PC-9 (cell line): ENCODE measurements around the gene MED27.

ENCODE experiments used
- EZH2 ChIP-seq: fragments of 200-600 bp; sonication (generic); IDR thresholded peaks from 2 replicates; pipeline ENCODE4 v1.8.0; 2017; ENCODE audit warnings: antibody characterized with exemption, low read depth
- TF ChIP-seq, protein P1 (sequence below): fragments of 200-600 bp; sonication (generic); conservative IDR thresholded peaks from 2 replicates; pipeline ENCODE4 v1.6.1; 2017; ENCODE audit warnings: mixed run types, antibody characterized with exemption, mild to moderate bottlenecking, moderate library complexity

DNA sequence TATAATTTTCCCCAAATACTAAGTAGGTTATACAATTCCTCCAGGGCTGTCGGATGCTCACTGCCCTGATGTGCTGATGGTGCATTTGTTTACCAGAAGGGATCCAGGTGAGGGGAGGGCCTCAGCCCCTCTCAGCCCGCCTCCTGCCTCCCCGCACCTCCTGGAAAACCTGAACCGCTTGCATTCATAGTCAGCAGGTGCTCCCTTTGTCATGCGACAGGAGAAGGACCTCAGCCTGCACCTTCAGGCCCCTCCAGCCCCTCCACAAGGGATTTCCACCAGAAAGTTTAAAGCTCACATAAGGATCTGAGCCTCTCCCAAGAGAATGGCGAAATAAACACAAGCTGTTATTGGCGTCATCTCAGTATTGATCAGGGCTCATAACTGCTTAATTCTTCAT is 45.7 kb upstream of the MED27 start:
- TF ChIP-seq, protein P1, sequence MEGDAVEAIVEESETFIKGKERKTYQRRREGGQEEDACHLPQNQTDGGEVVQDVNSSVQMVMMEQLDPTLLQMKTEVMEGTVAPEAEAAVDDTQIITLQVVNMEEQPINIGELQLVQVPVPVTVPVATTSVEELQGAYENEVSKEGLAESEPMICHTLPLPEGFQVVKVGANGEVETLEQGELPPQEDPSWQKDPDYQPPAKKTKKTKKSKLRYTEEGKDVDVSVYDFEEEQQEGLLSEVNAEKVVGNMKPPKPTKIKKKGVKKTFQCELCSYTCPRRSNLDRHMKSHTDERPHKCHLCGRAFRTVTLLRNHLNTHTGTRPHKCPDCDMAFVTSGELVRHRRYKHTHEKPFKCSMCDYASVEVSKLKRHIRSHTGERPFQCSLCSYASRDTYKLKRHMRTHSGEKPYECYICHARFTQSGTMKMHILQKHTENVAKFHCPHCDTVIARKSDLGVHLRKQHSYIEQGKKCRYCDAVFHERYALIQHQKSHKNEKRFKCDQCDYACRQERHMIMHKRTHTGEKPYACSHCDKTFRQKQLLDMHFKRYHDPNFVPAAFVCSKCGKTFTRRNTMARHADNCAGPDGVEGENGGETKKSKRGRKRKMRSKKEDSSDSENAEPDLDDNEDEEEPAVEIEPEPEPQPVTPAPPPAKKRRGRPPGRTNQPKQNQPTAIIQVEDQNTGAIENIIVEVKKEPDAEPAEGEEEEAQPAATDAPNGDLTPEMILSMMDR = no peak
- TF ChIP-seq EZH2 = no peak
